BJ (cell line): ENCODE measurements around the gene ZNF346. TPM values are rescaled to one million over a fixed set of nuclear protein-coding genes. Genes with fewer than 3 reads are reported as not detected.

Experiments
- CTCF ChIA-PET: fragments of 350-600 bp; formaldehyde crosslinking; extraction: SDS; loops from one replicate; lab custom pipeline; 2021; ENCODE audit warnings: antibody characterized with exemption, inconsistent platforms; lab: Yijun Ruan, JAX
- POLR2A ChIA-PET: fragments of 300-600 bp; sonication (Branson Sonifier 250); formaldehyde crosslinking; extraction: SDS; loops from one replicate; lab custom pipeline; 2021; ENCODE audit warnings: antibody characterized with exemption; lab: Charles Lee
- DNase-seq: peaks from one replicate; pipeline ENCODE4 v3.0.0-alpha.2; 2011; ENCODE audit warnings: low read depth
- H3K27me3 ChIP-seq: 2 replicates; pipeline ENCODE4 v1.6.0; 2011; ENCODE audit warnings: low read length; ENCODE audit not compliant: control insufficient read depth, insufficient read depth
- H3K36me3 ChIP-seq: 2 replicates; pipeline ENCODE4 v1.5.1; 2011; ENCODE audit warnings: low read length; ENCODE audit not compliant: control insufficient read depth, insufficient read depth
- H3K4me3 ChIP-seq: 2 replicates; pipeline ENCODE4 v1.5.1; 2011; ENCODE audit warnings: low read depth, mild to moderate bottlenecking, control low read depth, low read length
- CTCF ChIP-seq: IDR thresholded peaks from 2 replicates; pipeline ENCODE4 v1.5.1; 2011; ENCODE audit warnings: low read depth, mild to moderate bottlenecking, control low read depth, inconsistent platforms, low read length, moderate library complexity; ENCODE audit not compliant: insufficient read depth
- polyA plus RNA-seq: library from polyadenylated mRNA; depleted of rRNA; stranded (reverse); fragments of >200 nt; gene quantifications from 2 replicates; pipeline ENCODE4 v1.2.3, GENCODE V29; 2011

ZNF346 gene
- polyA plus RNA-seq, 1 experiment, result 16.8 TPM

- no peak for TF ChIP-seq CTCF
- DNase-seq, result no peak
- Histone ChIP-seq H3K4me3 (no peak overlapping the region), H3K27me3 (no peaks in the 10 kb centered on the region), H3K36me3 (peaks cover 2% of the 10 kb centered on the region; the same call in 1 of the 2 replicates)
- ChIA-PET POLR2A (no interaction called here), CTCF (no interaction called here)
These were observed 13.9 kb downstream of the ZNF346 start for GRCh38 chr5:177036443-177036842.

GRCh38 chr5:177036921-177037320 lies 14.4 kb downstream of the ZNF346 start:
- no peak for DNase-seq
- ChIA-PET CTCF (no interaction called here), POLR2A (no interaction called here)
- no peak overlapping the region for H3K4me3 ChIP-seq
- no peak for TF ChIP-seq CTCF
- peaks cover 2% of the 10 kb centered on the region; the same call in 1 of the 2 replicates for H3K36me3 ChIP-seq
- no peaks in the 10 kb centered on the region for H3K27me3 ChIP-seq

GRCh38 chr5:177040814-177041420 lies 18.4 kb downstream of the ZNF346 start:
- Histone ChIP-seq H3K36me3 (peaks cover 5% of the 10 kb centered on the region), H3K27me3 (no peaks in the 10 kb centered on the region), H3K4me3 (no peak overlapping the region)
- ChIA-PET CTCF (interaction anchor here (0.8 kb wide), 1 partner anchor 380 kb away, joined by 3 read pairs; no protein-coding TSS in a partner anchor), POLR2A (no interaction called here)
- no peak for DNase-seq
- TF ChIP-seq CTCF, result no peak

- Histone ChIP-seq H3K4me3 (no peak overlapping the region), H3K27me3 (no peaks in the 10 kb centered on the region), H3K36me3 (peaks cover 5% of the 10 kb centered on the region)
- ChIA-PET POLR2A (no interaction called here), CTCF (interaction anchor here (0.8 to 1.0 kb wide), 2 partner anchors 15 to 381 kb away, joined by 3 read pairs; no protein-coding TSS in a partner anchor)
- no peak for DNase-seq
- no peak for TF ChIP-seq CTCF
These were observed 19.4 kb downstream of the ZNF346 start for GRCh38 chr5:177041936-177042335.

- POLR2A ChIA-PET, result no interaction called here
- no peak for DNase-seq
- peaks cover 5% of the 10 kb centered on the region for H3K36me3 ChIP-seq
- no peak overlapping the region for H3K4me3 ChIP-seq
- CTCF ChIA-PET, result interaction anchor here (2.6 kb wide), 1 partner anchor 28 kb away, joined by 8 read pairs; no protein-coding TSS in a partner anchor
- TF ChIP-seq CTCF, result no peak
- no peaks in the 10 kb centered on the region for H3K27me3 ChIP-seq
These were observed 20.6 kb downstream of the ZNF346 start for GRCh38 chr5:177043114-177043513.
